Stimulated activated CD4-positive, alpha-beta T cell treated with anti-CD3 and anti-CD28 coated beads, Interleukin-1b, Interleukin-23, amount 100 ng/mL, for 48 hours (primary cell): ENCODE measurements around the gene RPL10.
"Not testable (repeated sequence)": the region's sequence is repeated elsewhere in the genome, so short reads cannot be mapped to it uniquely, and the experiment has no call there.

Source experiments
- DNase-seq: peaks from one replicate; pipeline ENCODE4 v3.0.0-alpha.2; 2020

Gene RPL10

DNA sequence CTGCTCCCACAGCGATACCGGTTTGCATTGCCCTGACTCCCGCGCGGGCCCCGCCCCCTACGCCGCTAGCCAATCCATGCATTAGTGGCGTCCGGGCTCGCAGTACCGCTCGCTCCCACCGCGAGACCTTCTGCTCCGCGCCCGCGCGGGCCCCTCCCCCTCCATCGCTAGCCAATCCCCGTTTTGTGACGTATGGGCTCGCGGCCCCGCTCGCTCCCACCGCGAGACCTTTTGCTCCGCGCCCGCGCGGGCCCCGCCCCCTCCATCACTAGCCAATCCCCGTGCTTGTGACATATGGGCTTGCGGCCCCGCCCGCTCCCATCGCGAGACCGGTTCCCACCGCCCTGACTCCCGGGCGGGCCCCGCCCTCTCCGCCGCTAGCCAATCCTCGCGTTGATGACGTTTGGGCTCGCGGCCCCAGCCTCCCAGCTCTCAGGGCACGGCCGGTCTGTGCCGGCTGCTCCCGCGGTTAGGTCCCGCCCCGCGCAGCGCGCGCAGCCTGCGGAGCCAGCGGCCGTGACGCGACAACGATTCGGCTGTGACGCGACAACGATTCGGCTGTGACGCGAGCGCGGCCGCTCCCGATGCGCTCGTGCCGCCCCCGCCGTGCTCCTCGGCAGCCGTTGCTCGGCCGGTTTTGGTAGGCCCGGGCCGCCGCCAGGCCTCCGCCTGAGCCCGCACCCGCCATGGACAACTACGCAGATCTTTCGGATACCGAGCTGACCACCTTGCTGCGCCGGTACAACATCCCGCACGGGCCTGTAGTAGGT lies 19.2 kb upstream of the RPL10 start, which contains the start of gene EMD:
Gene EMD, plus strand, starts transcription at position 497 of the 770 bp plus-strand sequence. Its CDS starts 190 bp downstream, at position 687.
- peak; percentile 96 for DNase-seq

DNA sequence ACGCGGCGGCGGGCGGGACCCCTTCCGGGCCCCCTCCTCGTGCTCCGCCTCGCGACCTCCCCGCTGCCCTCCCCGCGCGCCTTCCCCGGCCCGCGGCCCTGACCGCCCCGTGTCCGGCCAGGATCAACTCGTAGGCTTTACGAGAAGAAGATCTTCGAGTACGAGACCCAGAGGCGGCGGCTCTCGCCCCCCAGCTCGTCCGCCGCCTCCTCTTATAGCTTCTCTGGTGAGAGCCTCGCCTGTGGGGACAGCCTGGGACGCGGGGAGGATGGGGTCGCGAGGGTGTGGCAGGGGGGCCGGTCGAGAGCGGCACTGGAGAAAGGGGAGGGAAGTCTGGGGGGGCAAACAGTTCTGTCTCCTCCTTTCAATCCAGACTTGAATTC lies 18.6 kb upstream of the RPL10 start:
- DNase-seq: no peak

DNA sequence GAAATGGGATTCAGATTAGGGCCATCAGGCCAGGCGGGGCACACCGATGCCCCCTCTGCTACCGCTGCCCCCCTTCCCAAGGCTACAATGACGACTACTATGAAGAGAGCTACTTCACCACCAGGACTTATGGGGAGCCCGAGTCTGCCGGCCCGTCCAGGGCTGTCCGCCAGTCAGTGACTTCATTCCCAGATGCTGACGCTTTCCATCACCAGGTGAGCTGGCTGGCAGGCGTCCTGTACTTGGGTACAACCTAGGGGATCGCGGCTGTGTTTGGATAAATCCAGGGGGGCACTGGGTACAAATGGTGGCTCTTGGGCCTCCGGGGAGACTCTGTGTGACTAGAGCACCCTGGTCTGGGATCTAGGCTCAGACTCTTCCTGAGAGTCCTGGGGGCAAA lies 18.0 kb upstream of the RPL10 start:
- DNase-seq: no peak

DNA sequence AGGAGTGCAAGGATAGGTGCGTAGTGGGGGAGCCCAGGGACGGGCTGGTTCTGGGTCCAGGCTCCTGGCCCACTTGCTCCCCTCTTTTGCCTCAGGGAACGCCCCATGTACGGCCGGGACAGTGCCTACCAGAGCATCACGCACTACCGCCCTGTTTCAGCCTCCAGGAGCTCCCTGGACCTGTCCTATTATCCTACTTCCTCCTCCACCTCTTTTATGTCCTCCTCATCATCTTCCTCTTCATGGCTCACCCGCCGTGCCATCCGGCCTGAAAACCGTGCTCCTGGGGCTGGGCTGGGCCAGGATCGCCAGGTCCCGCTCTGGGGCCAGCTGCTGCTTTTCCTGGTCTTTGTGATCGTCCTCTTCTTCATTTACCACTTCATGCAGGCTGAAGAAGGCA lies 17.4 kb upstream of the RPL10 start:
- no peak for DNase-seq

DNA sequence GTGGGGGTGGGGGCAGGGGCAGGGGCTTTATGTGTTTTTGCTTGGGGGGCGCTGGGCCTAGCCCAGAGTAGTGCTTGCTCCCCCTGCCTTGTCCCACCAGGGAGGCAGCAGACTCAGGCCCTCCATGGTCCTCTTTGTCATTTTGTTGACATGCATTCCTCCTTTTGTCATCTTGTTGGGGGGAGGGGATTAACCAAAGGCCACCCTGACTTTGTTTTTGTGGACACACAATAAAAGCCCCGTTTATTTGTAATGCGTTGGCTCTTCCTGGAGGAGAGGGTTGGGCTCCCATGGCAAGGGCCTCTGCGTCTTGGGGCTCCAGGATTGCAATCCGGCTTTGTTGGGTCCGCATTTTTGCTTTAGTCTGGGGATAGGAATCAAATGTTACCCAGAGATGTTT lies 16.9 kb upstream of the RPL10 start:
- DNase-seq: no peak

DNA sequence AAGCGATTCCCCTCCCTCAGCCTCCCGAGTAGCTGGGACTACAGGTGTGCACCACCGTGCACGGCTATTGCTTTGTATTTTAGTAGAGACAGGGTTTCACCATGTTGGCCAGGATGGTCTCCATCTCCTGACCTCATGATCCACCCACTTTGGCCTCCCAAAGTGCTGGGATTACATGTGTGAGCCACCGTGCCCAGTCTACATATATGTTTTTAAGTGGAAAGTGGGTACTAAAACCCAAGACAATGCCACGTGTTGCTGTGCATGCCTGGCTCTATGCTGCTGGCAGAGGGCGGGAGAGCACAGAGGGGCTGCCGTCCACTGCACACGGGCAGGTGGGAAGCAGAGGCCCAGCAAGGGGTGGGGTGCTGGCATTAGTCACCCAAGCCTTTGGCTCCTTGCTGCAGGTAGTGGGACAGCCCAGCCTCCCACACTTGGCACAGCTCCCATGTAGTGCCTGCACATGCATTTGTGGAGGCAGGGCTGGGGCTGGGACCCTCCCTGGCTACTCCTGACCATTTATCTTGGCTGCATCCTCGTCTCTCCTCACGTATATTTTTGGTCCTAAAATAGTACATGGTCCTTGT lies 15.6 kb upstream of the RPL10 start:
- DNase-seq: no peak

DNA sequence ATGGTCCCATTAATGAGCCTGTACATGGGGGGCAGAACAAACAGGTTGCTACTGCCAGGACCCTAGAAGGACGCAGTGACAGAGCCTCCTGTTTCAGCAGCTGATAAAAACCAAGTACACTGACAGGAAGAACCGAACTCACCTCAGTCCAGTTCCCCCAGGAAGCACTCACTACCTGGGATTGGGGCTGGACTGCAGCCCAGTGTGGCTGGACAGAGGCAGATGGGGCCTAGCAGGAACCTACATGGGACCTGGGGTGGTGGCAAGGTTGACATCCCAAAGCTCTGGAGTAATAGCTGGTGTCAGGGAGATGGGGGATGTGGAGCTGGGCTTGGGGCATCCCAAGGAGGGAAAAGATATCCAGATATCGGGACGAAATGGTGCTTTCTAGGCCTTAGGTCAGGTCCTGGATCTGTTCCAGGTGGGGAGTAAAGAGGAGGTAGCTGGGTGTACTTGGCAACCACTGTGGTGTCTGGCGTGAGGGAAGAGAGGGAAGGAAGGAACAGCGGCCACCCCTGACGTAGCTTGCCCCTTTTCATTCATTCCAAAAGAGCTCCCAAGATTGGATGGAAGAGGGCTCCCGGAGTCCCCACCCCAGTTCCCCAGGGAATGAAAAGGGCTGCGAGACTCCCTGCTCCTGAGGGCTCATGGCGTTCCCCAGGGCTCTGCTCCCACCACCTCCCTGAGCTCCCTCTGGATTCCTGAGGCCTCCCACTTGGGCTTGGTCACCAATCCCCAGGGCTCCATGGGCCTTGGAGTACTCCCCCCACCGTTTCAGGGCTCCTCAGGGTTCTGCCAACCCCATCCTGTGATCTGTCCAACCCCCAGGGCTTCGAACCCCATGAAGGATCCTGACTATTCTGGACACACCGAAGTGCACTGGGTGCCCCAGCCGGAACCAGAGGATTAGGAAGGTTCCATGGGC lies 14.6 kb upstream of the RPL10 start:
- DNase-seq: no peak

DNA sequence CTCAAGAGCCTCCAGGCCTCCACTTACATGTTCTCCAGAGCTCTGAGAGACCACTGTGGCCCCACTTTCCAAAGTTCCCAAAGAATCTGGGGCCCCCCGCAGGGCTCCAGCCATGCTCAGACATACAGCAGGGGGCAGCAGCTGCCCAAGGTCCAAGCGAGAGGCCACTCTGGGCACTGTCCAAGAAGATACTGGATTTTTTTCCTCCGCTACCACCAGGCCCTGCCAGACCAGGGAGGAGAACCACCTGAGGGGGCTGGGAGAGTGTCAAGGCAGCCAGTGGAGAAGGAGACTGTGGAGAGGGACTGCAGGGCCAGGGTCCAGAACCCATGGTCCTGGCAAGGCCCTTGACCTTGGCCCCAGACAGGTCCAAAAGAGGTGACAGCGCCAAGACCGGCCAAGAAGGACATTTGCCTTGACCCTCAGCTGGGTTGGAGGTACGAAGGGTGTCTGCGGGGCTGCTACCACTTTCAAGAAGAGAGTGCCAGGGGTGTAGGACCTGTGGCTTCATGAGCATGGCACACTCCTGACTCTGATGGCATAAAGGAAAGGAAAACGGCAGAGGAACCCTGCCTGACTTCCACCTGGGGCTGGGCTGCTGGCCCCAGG lies 13.8 kb upstream of the RPL10 start:
- DNase-seq: no peak

DNA sequence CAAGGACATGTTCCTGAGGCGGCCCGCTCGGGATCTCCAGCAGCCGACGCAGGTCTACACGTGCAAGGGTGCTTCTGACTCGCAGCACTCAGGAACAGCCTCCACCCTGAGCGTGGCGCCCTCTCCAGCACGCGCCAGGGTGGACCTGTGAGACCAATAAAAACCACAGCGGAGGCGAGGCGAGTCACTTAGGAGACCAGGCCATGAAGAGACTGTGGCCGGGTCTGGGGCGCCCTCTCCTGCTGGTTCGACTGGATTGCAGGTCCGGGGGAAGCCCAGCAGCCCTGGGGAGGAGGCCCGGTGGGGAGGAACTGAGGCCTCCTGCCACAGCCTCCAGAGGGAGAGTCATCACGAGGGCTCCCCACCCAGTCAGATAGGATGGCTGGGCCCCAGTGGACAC lies 10.1 kb upstream of the RPL10 start:
- DNase-seq: not testable (repeated sequence)

DNA sequence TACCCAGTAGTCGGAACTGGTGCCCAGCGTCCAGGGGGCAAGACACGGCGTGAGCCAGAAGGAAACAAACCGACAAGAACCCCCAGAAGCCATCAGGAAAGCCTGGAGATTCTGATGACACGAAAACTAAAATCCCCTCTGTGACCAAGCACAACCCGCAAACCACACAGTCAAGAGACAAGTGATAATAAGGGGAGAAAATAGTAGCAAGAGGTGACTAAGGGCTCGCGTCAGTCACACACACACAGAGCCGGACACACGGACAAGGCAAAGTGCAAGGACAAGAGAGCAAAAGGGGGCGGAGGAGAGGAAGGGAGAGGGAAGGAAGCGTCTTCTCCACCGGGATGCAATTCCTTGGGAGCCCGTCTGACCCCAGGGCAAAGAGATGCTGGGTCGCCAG lies 9.5 kb upstream of the RPL10 start:
- DNase-seq: not testable (repeated sequence)

DNA sequence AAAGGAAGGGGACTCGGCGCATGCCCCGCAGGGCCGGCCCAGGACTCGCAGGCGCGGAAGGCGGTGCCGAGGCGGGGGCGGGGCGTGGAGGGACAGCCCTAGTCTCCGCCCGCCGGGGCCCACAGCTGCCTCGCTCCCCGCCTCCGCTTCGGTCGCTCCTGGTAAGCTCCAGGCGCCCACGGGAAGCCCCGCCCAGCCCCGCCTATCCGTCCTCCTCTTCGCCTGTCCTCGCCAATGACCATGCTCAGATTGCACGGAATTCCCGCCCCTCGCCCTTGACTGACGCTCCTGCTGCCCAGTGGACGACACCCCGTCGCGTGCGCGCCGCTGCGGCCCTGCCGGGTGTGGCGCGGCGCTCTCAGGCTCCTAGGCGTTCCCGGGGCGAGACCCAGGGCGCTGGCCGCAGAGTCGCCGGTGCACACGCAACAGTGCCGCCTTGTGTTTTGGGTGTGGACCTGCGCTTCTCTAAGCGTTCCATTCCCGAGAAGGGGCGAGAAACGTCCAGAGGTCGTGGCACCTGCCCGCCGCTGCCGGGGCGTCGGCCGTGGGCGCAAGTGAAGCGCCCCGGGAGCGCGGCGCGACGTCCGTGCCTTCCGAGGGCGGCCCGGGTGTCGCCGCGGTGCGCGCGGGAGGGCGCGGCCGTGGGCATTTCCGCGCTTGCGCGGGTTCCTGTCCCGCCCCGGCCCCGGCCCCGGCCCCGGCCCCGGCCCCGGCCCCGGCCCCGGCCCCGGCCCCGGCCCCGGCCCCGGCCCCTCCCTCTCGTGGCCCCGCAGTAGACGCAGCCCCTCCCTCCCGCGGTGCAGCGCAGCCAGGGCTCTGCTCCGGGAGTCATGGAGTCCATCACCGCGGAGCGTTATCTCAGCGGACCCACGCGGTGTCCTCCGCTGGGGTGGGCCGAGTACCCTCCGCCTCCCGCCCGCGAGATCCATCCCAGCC lies 8.1 kb upstream of the RPL10 start:
- not testable (repeated sequence) for DNase-seq

DNA sequence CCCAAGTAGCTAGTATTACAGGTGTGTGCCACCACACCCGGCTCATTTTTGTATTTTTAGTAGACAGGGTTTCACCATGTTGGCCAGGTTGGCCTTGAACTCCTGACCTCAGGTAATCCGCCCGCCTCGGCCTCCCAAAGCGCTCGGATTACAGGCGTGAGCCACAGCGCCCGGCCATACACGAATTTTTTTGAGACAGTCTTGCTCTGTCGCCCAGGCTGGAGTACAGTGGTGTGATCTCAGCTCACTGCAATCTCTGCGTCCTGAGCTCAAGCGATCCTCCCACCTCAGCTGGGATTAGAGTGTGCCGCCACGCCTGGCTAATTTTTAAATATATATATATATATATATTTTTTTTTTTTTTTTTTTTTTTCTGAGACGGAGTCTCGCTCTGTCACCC lies 1.8 kb upstream of the RPL10 start:
- not testable (repeated sequence) for DNase-seq

DNA sequence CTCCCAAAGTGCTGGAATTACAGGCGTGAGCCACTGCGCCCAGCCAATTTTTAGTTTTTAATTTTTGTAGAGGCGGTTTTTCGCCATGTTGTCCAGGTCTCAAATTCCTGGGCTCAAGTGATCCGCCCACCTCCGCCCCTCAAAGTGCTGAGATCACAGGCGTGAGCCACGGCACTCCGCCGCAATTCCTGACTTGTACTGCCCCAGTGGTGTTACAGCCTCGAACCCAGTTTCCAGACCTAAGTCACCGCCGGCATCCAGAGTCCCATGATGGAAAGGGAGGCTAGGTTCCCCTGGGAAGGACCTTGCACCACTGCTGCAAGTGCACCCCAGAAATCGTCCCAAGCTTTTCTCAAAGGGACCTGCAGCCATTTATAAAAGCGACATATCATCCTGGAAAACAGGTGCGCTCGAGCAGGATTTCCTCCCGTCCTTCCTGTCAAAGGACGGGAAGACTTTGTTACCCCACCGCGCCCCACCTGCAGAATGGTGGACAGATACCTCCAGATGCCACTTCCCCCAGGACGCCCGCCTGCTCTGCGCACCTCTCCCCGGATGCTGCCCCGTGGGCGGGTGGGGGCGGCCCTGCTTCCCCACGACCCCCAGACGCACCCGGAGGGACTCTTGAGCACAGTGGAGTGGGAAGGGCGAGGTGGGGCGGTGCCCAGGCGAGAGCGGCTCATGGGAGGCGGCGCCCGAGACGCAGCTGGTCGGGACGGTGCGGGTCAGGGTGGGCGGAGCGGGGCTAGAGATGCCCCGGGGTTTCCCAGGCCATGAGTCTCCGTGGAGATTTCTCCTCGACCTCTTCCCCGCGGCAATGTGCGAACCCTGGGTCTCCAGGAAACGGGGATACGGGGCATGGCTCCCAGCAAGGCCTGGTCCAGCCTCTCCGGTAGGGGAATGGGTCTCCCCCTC lies 947 bp upstream of the RPL10 start:
- DNase-seq: peak; percentile 59

DNA sequence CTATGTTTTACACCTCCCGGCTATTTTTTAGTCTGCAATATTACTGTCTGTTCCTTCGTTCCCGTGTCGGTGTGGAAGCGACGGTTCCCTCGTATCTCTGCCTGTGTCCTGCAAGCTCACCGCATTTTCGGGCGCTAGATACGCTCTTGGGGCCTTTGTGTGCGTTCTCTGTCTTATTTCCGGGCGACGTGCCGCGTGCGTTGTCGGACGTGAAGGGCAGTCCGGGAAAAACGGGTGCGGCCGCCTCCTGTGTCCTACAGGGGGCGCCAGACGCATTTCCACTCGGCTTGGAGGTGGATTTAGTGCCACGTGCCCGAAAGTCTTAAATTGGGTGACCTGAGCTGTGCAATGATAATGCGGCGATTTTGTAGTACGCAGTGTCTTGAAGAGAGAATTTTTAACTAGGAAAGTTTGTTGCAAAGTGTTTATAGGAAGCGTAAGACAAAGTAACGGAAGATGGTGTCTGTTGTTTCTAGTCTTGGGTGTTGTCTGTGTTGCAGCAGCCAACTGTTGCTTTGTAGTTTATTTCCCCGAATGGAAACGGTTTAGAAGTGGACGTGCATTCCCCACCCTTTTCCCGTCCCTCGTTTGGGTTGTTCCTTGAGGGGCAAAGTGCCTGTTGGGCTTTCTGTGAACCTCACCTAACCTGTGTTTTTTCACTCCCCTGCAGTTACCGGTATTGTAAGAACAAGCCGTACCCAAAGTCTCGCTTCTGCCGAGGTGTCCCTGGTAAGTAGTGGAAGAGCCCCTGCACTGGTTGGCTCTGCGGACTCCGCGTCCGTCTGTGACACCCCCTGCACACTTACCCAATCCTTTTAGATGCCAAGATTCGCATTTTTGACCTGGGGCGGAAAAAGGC lies 720 bp downstream of the RPL10 start:
- peak; percentile 79 for DNase-seq

DNA sequence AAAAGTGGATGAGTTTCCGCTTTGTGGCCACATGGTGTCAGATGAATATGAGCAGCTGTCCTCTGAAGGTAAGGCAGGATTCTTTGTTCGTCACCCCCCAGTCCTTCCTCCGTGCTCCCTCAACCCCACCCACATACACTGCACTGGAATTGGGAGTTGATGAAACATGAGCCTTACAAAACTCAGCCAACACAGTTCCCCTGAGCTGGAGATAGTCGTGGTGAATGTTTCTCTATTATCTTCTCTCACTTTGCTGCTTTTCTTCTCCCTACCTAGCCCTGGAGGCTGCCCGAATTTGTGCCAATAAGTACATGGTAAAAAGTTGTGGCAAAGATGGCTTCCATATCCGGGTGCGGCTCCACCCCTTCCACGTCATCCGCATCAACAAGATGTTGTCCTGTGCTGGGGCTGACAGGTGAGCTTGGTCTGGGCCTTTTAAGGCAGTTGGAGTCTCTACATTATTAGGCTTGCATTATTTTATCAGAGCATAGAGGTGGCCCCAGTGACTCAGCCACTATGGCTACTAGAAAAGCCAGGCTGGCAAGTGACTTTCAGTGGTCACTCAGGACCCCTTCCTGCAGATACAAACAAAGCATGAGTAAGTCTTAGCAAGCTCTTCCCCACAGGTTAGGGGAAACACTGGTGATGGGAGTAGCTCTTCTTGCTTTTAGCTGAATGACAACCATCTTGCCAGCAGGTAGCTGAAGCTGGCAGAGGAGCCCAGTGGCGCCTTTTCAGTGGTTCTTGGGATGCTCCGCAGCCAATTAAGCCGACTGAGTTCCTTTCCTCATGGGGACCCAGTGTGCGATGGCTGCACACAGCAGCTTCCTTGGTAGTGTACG lies 1.6 kb downstream of the RPL10 start:
- peak; percentile 37 for DNase-seq

DNA sequence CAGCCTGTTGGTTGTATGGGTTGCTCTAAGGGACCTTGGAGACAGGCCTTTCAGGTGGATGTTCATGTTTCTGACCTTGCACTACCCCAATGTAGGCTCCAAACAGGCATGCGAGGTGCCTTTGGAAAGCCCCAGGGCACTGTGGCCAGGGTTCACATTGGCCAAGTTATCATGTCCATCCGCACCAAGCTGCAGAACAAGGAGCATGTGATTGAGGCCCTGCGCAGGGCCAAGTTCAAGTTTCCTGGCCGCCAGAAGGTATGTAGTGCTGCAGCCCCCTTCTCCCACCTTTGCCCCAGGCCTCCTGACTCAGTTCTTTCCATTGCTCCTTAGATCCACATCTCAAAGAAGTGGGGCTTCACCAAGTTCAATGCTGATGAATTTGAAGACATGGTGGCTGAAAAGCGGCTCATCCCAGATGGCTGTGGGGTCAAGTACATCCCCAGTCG lies 2.2 kb downstream of the RPL10 start:
- DNase-seq: not testable (repeated sequence)

DNA sequence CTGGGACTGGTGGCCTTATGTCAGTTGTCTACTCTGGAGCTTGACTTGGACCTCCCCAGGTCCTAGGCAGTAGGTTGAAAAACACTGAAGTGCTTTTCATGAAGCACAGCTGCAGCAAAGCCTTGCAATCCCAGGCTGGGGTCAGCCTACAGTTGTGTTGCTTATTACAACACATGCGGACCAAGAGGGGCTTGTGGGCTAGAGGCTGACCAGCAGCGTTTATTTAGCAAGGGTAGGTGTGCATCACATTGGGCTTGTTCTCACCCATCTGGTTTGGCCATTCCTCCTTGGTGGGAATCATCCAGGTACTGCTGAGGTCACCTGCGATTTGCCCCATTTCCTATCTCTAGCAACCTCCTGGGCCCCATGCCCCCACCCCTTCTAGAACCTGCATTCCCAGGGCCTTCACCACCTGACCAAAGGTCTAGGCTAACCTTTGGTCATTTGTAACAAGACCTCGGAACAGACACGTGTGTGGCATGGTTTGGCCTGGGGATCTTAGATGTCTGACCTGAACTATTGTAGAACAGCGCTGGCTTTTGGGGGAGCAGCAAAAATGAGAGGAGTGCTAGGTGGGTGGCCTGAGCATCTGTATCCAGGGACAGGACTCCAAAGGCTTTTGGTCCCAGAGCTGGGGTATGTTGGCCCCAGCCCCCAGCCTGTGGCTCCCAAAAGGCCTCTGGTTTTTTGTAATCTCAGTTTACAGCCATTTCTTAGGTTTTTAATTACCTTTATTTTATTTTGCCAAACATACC lies 3.0 kb downstream of the RPL10 start:
- peak; percentile 28 for DNase-seq
